Eye (tissue), 1 donor: Measurements from ENCODE around the gene ST6GALNAC3.

Source experiments
- DNase-seq: peaks from one replicate; pipeline ENCODE4 v3.0.0-alpha.2; 2015

ST6GALNAC3 gene

DNA sequence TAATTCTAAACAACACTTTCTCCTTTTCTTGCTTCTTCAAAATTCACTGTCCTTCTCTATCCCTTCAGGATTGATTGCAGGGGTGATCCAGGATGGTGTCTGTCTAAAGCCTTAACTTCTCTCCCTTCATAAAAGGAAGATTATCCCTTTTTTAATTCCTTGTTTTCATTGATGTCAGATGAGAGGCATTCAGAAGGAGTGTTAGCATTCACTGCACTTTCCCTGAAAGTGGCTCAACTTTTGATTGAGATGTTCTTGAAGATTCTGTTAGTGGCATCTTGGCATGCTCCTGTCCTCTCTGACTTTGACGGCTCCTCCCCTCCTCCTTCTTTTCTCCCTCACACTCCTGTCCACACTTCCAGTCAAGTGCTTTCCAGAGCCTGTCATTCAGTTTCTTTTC is 71.6 kb downstream of the ST6GALNAC3 start:
- no peak for DNase-seq

DNA sequence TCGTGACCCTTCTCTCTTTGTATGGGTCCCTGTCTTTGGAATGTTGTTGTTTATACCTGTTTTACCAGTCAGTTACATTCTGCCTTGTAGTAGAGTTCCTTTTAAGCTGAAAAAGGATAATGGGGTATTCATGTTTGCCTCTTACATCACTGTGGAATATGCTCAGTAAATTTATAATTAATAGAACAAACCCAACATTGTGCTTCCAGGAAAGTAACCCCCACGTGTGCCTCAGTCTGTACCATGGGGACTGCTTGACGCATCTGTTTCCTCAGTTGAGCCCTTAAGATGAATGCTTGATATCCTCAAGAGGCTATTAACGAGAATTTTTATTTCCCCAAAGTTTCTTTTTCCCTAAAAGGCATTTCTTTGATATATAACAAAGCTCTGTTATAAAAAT is 73.4 kb downstream of the ST6GALNAC3 start:
- no peak for DNase-seq

DNA sequence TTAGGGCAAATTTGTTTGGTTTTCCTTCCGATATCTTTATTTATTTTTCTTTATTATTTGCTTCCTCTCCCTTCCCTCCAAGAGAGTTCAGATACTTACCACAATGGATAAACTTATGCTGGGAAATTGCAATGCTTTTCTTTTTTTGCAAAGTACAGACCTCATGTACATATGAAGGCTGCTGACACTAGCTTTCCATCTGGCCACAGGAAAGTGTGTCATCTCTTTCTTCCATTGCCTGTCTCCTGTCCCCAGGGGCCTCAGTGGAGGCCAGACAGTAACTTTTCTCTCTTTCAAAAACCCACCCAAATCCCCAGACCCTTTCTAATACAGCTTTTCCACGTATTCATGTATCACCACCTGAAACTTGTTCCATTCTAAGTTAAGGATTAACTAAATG is 73.9 kb downstream of the ST6GALNAC3 start:
- DNase-seq = no peak

DNA sequence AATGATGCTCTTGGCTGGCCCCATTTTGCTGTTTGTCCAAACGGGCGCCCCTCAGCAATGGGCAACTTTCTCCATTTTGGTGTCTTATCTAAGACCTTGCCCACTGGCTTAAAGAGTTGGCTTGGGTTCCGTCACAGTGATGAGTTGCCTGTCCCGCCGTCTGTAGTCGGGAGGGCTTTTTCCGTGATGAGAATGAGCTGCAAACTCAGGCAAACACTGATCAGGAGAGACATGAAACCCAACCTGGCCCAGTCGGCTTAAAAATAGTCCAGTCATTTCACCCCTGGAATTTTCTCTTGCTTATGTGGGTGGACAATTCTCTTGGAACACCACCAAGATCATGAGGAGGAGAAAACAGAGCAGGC is 79.3 kb downstream of the ST6GALNAC3 start:
- DNase-seq = no peak

DNA sequence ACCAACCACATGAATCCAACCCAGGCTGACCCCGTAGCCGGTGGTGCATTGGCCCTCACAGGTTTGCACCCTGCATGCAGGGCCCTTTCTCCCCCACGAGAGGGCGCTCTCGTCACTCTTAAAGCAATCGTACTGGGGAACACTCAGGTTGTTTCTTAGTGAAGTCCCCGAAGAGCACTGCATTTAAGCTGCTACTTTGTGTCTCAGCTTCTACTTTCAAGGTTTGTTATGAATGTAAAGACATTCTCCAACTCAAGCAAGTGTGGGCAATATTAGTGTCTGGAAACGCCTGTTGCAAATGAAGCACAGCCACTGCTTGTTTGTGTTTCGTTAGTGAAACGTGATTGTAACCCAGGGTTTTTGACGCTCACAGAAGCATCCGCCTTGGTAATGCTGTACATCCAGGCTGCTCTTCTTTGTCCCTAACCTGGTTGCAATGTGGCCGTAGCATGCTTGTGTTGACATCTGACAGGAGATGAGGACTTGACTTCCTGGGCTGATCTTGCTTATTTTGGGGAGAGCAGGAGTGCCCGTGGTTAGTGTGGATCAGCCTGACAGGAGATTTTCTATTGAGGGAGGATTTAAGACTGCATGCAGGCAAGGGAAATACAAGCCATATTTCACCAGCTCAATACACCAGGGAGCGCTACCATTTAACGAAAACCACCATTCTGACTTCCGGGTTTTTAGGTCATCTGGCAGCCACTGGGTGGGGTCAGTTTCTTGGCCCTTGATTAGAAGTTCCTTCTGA is 79.8 kb downstream of the ST6GALNAC3 start:
- peak; percentile 91 for DNase-seq

DNA sequence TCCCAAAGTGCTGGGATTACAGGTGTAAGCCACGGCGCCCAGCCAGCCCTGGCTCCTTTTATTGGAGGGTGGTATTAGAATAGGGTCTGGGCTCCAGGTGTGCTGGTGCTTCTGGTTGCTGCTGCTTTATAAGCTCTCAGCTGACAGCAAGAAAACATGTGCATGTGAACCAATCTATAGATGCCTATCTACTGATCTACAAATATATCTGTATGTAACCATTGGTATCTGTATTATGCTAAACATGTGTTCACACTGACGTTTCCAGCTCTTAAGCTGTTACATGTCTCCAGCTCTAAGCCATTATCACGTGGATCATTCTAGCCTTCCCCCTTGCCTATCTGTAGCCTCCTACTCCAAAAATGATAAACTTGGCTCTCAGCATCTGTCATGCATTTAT is 82.4 kb downstream of the ST6GALNAC3 start:
- no peak for DNase-seq

DNA sequence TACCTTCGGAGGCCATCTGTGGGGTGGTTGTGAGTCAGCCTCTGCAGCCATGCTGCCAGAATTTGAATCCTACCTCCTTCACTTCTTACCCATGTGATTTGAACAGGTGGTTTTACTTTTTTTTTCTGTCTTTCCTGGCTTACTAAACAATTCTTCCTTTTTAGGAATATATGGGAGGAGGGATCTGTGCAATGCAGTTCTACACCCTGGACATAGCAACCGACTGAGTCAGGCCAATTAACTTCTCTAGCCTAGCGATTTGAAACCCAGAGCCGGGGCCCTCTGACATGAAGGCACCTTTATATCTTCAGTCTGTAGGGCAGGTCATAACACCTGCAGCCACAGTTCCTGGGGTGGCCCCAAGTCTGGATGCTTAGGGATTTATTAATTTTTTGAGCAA is 83.6 kb downstream of the ST6GALNAC3 start:
- no peak for DNase-seq

DNA sequence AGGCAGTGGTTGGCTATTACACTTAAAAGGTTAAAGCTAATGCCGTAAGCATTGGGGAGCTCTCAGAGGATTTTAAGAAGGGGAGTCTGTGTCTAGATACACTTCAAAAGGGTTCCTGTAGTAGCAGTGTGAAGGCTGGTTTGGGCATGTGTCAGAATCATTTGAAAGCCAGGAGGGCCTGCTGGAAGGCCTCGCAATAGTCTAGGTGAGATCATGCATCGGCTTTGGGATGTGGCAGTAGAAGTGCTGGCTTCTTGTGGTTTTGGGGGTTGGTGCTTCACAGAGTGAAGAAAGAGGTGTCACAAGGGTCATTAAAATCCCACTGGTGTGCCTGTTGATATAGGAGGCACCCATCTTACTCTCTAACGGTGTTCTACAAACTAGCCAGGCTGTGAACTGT is 85.7 kb downstream of the ST6GALNAC3 start:
- DNase-seq = no peak

DNA sequence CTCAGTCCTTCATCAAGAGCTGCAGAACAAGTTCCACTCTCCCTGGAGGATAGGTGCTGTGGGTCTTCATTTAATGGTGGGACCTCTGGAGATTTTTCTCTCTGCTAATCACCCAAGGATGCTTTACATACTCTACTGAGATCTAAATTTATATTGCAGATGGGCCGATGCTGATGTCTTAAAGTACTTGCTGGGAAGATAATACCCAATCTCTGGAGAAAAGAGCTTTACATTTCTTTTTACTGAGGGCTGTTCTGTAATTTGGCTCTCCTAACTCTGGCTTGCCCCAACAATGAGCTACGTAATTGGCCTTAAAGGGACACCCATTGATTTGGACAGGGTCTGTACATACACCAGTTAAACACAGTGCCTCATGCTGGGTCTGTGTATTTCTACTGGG is 86.9 kb downstream of the ST6GALNAC3 start:
- DNase-seq = no peak

DNA sequence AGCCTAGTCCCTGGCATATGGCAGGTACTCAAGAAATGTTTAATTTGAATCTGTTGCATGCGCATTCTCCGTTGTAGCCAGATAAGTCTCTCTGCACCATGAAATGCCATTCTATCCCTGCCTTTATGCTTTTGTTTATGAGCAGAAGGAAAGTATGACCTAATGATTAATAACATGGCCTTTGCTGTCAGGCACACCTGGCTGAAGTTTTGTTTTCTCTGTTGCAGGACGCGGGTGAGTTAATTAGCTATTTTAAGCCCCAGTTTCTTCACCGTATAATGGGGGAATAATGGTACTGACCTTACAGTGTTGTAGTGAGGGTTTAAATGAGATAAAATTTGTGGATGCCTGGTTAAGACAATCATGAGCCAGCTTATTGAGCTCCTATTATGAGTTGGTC is 87.7 kb downstream of the ST6GALNAC3 start:
- DNase-seq = no peak

DNA sequence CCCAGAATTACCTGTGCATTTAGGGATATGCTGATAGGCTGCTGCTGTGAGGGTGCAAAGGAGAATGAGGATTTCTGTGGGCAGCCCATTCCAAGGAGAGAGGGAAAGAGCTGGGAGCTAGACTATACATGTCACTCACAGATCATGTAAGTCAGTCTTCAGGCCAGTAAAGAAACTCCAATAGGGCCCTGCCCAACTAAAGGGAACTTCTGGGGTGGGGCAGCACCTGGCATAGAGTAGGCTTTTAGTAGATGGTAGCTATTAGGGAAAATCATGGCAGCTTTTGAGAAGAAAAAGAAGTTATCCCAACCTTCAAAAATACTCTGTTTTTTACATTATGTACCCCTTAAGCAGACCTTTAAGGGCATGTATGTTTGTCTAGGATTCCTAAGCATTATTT is 89.6 kb downstream of the ST6GALNAC3 start:
- DNase-seq = no peak

DNA sequence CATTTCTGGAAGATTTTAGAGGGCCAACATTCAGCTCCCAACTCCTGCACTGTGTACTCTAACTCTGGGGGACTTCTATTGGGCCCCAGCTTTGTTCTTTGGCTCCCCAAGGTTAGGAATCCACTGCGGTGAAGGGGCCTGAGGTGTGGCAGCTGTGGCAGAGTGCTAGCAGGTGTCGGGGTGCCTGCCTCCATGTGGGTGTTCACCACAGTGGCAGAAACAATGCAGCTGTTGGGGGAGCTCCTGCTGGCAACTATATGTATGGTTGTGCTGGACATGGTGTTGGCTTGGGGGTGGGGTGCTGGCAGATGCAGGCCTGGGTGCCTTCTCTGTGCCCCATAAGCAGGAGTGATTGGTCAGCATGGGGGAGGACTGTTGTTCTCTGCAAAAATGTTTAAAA is 95.5 kb downstream of the ST6GALNAC3 start:
- DNase-seq = no peak

DNA sequence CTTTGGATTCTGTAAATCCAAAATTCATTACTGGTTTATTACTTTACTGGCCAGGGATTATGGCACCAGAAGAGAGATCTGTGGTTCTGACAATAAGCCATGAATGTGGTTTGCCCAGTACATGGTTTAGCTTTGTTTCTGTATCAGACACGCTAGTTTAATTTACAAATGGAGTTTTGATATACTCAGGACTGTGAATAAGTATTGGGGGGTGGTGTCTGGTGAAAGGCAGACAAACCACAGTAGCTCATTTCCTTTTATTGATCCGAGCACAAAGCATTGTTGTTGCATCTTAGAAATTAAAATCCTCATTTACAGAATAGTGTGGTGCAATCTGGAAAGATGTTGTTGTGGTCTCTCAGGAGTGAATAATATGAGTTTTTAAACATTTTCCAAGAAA is 96.0 kb downstream of the ST6GALNAC3 start:
- no peak for DNase-seq

DNA sequence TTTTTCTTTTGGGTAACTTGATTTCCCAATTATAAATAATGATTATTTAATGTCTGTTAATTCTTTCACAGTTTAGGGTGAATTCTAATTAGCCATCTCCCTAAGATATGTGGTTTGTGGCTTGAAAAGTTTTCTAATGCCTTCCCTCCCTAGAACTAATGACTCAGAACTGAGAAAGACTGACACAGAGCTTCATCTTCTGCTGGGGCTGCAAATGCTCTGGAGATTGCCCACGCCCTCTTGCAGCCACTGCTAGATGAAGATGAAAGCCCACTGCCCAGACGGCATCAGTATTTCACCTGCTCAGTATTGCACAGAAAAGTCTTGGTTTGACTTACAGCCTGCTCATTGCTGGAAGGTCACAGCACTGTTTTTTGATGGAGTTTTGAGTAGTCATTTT is 101.5 kb downstream of the ST6GALNAC3 start:
- no peak for DNase-seq

DNA sequence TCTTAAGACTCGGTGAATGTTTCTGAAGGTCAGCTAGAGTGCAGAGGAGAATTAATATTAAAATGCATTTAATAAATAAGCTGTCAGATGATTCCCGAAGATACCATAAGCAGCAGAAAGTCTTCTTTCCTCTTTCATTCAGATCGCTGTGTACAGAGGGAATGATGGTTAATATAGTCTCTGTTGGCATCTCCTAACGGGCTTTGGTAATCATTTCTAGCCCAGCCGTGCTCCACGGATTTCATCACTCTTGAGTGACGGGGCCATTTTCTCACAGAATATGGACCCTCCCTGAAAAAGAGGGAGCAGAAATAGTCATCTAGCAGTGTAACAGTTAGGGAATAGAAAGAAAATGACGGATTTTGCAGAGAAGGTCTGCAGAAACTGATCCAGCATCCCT is 103.1 kb downstream of the ST6GALNAC3 start:
- peak; percentile 28 for DNase-seq

DNA sequence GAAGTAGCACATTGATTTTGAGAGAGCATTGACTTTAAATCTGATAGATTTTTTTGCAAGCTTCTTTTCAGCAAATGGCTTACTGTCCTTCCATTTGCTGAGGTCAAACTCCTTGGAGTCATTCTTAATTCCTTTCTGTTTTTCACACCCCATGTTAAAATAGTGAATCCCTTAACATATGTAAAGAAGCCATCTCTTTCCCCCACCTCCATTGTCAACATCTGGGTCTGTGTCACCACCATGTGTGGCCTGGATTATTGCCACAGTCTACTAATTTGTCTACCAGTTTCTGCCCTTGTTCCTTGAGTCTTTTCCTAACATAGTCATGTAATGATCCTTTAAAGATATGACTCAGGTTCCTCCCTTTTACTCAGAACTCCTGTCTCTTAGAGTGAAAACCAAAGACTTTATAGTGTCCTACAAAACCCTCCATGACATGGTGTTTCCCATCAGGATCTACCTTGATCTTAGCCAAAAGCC is 104.7 kb downstream of the ST6GALNAC3 start:
- DNase-seq = no peak

DNA sequence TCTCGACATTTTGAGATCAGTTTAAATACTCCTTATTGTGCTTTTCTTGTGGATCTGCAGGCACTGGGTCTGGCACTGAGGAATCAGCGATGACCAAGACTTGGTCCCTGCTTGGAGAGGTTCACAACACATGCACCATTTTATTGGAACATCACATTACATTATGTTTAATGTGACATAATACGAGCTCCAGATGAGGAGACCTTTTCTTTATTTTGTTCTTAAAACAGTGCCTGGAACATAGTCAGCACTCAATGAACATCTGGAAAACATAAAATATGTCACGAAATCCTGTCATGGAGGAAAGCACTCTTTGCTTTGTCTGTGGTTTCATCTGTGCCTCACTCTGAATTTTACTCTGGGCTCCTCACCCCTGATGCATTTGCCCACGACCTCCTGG is 110.7 kb downstream of the ST6GALNAC3 start:
- DNase-seq = no peak

DNA sequence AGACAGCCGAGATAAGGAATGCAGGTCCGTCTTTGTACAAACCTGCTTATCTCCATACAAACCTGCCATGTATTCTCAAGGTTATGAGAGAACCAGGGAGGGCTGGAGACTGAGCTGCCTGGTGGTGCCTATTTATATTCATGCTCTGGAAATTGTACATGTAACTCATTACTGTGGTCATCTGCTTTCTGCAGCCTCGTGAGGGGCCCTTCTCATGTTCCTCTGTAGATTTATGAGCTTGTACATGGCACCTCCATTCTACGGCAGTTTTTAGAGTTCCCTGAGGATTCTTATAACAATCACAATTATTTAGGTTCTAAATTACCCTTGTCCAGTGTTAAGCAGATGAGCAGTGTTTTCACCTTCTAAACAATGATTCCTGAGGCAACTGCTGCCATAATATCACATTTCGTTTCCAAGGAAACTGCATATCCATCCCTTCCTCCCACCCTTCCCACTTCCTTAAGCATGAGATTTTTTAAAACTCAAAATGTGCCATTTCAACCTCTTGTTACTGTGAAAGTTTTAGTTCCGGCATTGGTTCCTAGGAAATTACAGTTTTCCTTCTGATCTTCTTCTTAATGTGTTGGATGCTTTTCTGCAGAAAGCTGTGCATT is 112.1 kb downstream of the ST6GALNAC3 start:
- DNase-seq = no peak

DNA sequence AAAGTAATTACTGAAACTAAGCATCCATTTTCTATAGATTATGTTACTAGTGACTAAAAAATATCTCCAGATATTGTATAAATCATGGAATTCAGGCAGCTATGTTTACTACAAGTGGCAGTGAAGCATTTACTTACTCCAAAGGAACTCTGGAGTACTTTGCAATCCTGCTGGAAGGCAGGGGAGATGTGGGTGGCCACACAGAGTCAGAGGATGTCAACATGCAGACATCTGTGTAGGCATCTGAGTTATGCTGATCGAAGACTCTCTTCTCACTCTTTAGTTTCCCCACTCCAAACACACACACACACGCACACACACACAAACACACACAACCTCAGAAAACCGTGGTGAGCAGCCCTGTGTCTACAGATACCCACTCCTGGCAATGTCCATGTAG is 112.9 kb downstream of the ST6GALNAC3 start:
- DNase-seq = no peak

DNA sequence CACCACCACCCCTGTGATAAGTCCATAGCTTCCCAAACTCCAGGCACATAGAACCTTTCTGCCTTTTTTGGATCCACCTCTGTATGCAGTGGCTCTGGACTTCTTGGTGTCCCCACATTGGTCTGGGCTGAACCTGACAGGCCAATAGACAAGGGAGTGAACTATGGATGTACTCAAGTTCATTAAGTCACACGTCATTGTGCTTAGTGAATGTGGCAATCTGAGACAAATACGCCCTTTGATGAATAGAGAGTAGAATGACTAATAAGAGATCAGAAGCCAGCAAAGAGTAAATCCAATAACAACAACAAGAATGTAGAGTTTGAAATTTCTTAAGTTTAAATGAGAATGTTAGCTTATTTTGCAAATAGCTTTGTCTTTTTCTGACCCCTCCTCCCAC is 114.8 kb downstream of the ST6GALNAC3 start:
- DNase-seq = no peak

DNA sequence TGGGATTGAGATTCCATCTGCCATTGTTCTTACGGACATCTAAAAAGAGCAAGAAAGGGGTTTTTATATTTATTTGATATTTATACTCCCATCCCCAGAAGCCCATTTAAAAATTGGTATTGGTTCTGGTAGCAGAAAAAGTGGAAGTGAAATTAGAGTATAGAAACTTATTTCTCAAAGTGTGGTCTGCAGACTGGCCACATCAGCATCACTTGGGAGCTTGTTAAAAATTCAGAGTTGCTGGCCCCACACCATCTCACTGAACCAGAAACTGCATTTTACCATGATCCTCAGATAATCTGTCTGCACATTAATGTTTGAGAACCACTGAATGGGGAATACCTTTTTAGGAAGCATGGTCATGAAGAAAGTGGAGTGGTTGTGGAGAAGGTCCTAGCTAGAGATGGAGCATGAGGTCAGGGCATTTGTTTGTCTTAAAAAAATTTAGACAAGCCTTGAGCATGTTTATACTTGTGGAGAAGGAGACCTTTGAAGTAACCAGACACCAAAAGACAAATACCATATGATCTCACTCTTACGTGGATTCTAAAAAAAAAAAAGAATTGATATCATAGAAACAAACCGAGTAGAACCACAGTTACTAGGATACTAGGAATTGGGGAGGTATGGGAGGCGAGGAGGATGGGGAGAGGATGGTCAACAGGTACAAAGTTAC is 116.3 kb downstream of the ST6GALNAC3 start:
- DNase-seq = no peak

DNA sequence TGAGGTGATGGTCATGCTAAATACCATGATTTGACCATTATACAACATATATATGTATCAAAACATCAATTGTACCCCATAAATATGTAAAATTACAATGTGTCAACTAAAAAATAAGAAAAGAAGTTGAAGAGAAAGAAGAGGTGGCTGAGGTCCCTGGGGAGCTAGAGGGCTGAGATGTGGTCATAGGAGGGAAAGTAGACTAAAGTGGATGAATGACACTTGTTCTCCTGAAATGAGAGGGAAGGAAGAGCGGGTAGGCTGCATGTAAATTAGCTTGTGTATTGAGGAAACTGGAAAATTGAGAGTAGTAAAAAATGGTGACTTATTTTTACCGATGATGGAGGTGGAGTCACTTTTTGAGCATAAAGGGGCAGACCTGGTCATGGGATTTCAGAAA is 117.0 kb downstream of the ST6GALNAC3 start:
- no peak for DNase-seq

DNA sequence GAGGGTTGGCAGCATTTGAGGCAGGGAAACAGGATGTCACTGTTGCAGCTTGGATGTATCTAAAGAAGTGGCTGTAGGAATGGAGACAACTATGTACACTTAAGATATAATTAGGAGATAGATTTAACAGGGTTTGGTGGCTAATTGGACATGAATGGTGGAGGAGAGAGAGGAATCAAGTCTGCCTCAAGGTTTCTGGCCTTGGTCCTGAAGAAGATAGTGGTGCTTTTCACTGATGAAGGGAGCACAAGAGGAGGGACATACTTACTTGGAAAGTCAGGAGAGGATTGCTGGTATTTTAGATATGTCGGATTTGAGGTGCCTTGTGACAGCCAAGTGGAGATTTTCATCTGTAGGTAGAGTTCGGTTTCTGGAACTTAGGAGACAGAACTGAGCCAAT is 123.9 kb downstream of the ST6GALNAC3 start:
- DNase-seq = no peak

DNA sequence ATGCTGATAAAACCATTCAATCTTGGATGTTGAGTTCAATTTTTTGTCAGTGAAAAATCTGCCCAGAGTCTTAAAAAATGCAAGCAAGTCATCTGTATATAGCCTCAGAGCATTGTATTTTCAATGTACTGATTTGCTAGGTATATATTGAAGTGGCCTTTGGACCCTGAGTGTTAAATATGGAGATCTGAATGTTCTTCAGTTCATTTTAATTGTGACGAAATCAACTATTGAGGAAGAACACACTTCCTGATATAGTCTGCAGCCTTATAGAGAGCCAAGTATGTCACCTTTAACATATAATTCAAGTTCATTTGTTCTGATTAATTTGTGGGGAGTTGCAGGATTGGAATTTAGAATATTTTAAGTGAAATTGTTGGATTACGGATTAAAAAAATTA is 128.1 kb downstream of the ST6GALNAC3 start:
- DNase-seq = no peak
